ENCODE data around the gene IRF7. TPM values are rescaled to one million over a fixed set of nuclear protein-coding genes. Genes with fewer than 3 reads are reported as not detected.
A peak's percentile ranks its signal among the peaks of the same experiment; 100 is the strongest.

Gene IRF7
- total RNA-seq, 1 donor from 2014 or later, result 75.4 TPM

DNA sequence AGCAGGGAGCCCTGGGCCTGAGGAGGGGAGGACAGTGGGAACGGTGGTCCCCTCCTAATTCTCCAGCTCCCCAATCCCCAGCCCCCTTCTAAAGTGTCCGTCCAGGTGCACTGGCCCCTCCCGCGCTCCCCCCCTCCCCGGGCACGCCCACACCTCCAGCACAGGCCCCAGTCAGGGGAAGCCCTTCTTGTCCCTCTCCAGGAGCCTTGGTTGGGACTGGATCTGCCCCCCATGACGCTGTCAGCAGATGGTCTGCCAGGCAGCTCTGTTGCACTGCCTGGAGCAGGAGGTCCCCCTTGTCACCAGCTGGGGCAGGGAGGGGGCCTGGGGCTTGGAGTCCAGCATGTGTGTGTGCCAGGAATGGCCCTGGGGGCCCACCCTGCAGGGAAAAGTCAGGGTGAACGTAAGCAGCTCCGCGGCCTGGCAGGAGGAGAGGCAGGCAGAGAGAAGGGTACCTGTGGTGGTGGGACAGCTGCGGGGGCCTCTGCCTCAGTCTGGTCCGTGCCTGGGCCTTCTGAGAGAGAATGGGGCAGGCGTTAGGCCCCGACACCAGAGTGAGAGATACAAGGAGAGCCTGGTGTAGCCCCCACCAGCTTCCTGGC, 1.6 kb downstream of the IRF7 start:
- Histone ChIP-seq H3K27ac (ENCODE audit: low read depth, low read length) (no peak overlapping the region), H3K36me3 (ENCODE audit: insufficient read depth, low read length) (peaks cover 6% of the 10 kb centered on the region), H4K20me1 (ENCODE audit: insufficient read depth, low read length) (peaks cover 51% of the 10 kb centered on the region), H3K4me1 (ENCODE audit: insufficient read depth, low read length) (peaks cover 11% of the 10 kb centered on the region), H3K4me2 (ENCODE audit: low read length) (peak overlapping the region; percentile 99), H3K4me3 (ENCODE audit: insufficient read depth, low read depth, low read length) (no peak overlapping the region), H2AFZ (ENCODE audit: low read depth, low read length) (no peak overlapping the region), H3K9ac (ENCODE audit: low read length) (no peak overlapping the region), H3K27me3 (ENCODE audit: insufficient read depth, low read length) (no peaks in the 10 kb centered on the region), H3K9me3 (ENCODE audit: insufficient read depth, low read depth, low read length) (no peaks in the 10 kb centered on the region), H3K79me2 (ENCODE audit: insufficient read depth, low read length) (peaks cover 5% of the 10 kb centered on the region)
- H3K4me3 Mint-ChIP-seq (ENCODE audit: unreplicated experiment), result peak overlapping the region; percentile 81
- H3K4me1 Mint-ChIP-seq (ENCODE audit: low read depth, unreplicated experiment), result peaks cover 5% of the 10 kb centered on the region
- FAIRE-seq (no peak), DNase-seq (ENCODE audit: low read depth) (no peak)
- no peak for TF ChIP-seq EZH2 (IDR thresholded peaks at IDR 0.05; ENCODE audit: insufficient read depth, low read length)
- TF ChIP-seq, protein P1, sequence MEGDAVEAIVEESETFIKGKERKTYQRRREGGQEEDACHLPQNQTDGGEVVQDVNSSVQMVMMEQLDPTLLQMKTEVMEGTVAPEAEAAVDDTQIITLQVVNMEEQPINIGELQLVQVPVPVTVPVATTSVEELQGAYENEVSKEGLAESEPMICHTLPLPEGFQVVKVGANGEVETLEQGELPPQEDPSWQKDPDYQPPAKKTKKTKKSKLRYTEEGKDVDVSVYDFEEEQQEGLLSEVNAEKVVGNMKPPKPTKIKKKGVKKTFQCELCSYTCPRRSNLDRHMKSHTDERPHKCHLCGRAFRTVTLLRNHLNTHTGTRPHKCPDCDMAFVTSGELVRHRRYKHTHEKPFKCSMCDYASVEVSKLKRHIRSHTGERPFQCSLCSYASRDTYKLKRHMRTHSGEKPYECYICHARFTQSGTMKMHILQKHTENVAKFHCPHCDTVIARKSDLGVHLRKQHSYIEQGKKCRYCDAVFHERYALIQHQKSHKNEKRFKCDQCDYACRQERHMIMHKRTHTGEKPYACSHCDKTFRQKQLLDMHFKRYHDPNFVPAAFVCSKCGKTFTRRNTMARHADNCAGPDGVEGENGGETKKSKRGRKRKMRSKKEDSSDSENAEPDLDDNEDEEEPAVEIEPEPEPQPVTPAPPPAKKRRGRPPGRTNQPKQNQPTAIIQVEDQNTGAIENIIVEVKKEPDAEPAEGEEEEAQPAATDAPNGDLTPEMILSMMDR (IDR thresholded peaks at IDR 0.05; ENCODE audit: insufficient read depth, low read depth, low read length), result no peak
- no peaks in the 10 kb centered on the region for H3K27me3 Mint-ChIP-seq (ENCODE audit: low read depth, unreplicated experiment)
- peaks cover 10% of the 10 kb centered on the region for H3K36me3 Mint-ChIP-seq (ENCODE audit: low read depth, unreplicated experiment)
- H3K9me3 Mint-ChIP-seq (ENCODE audit: unreplicated experiment), result no peaks in the 10 kb centered on the region
- peak overlapping the region; percentile 91 for H3K27ac Mint-ChIP-seq (ENCODE audit: unreplicated experiment)

DNA sequence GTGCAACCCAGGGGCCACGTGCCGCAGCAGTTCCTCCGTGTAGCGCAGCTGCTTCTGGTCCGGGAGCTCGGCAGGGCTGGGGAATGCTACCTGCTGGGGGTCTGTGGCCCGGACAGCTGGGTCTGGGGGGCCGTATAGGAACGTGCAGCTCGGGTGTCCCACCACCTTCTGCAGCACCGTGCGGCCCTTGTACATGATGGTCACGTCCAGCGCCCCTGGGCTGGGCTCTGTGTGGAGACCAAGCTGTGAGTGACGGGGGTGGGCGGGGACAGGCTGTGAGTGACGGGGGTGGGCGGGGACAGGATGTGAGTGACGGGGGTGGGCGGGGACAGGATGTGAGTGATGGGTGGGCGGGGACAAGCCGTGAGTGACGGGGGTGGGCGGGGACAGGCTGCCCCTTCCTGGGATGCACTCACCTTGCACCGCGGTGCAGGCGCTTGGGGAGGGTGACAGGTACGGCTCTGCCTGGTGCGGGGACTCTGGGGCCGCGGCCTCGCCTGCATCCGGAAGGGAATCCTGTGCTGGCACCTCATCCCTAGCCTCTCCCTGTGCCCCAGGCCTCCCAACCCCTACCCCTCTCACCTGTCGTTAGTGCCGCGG, 2.3 kb downstream of the IRF7 start:
- Mint-ChIP-seq H3K27me3 (ENCODE audit: low read depth, unreplicated experiment) (no peaks in the 10 kb centered on the region), H3K36me3 (ENCODE audit: low read depth, unreplicated experiment) (peaks cover 12% of the 10 kb centered on the region), H3K9me3 (ENCODE audit: unreplicated experiment) (no peaks in the 10 kb centered on the region), H3K4me1 (ENCODE audit: low read depth, unreplicated experiment) (peaks cover 5% of the 10 kb centered on the region), H3K4me3 (ENCODE audit: unreplicated experiment) (no peak overlapping the region), H3K27ac (ENCODE audit: unreplicated experiment) (no peak overlapping the region)
- TF ChIP-seq, protein P1 (IDR thresholded peaks at IDR 0.05; ENCODE audit: insufficient read depth, low read depth, low read length), result no peak
- no peak for TF ChIP-seq EZH2 (IDR thresholded peaks at IDR 0.05; ENCODE audit: insufficient read depth, low read length)
- Histone ChIP-seq H3K4me3 (ENCODE audit: insufficient read depth, low read depth, low read length) (no peak overlapping the region), H3K4me2 (ENCODE audit: low read length) (no peak overlapping the region), H4K20me1 (ENCODE audit: insufficient read depth, low read length) (peaks cover 58% of the 10 kb centered on the region), H3K9ac (ENCODE audit: low read length) (no peak overlapping the region), H3K79me2 (ENCODE audit: insufficient read depth, low read length) (peaks cover 5% of the 10 kb centered on the region), H3K4me1 (ENCODE audit: insufficient read depth, low read length) (peaks cover 11% of the 10 kb centered on the region), H2AFZ (ENCODE audit: low read depth, low read length) (no peak overlapping the region), H3K36me3 (ENCODE audit: insufficient read depth, low read length) (peaks cover 6% of the 10 kb centered on the region), H3K9me3 (ENCODE audit: insufficient read depth, low read depth, low read length) (no peaks in the 10 kb centered on the region), H3K27ac (ENCODE audit: low read depth, low read length) (no peak overlapping the region), H3K27me3 (ENCODE audit: insufficient read depth, low read length) (no peaks in the 10 kb centered on the region)
- FAIRE-seq (no peak), DNase-seq (ENCODE audit: low read depth) (no peak)

DNA sequence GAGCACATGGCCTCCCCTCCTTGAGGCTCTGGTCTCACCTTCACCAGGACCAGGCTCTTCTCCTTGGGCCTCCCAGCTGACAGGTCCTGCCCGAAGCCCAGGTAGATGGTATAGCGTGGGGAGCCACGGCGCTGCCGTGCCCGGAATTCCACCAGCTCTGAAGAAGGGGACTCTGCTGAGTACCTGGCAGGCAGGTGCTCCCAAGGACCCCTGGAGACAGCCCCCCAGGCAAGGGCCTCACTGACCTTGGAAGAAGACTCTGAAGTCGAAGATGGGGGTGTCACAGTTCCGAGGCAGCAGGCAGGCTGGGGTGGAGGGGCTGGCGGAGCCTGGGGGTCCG, 2.8 kb downstream of the IRF7 start:
- Mint-ChIP-seq H3K9me3 (ENCODE audit: unreplicated experiment) (no peaks in the 10 kb centered on the region), H3K27me3 (ENCODE audit: low read depth, unreplicated experiment) (no peaks in the 10 kb centered on the region), H3K4me3 (ENCODE audit: unreplicated experiment) (no peak overlapping the region), H3K36me3 (ENCODE audit: low read depth, unreplicated experiment) (peaks cover 14% of the 10 kb centered on the region), H3K4me1 (ENCODE audit: low read depth, unreplicated experiment) (peaks cover 5% of the 10 kb centered on the region), H3K27ac (ENCODE audit: unreplicated experiment) (peak overlapping the region; percentile 47)
- no peak overlapping the region for H2AFZ ChIP-seq (ENCODE audit: low read depth, low read length)
- H3K79me2 ChIP-seq (ENCODE audit: insufficient read depth, low read length), result peaks cover 9% of the 10 kb centered on the region
- H3K27ac ChIP-seq (ENCODE audit: low read depth, low read length), result no peak overlapping the region
- no peaks in the 10 kb centered on the region for H3K9me3 ChIP-seq (ENCODE audit: insufficient read depth, low read depth, low read length)
- H3K4me2 ChIP-seq (ENCODE audit: low read length), result no peak overlapping the region
- H3K4me1 ChIP-seq (ENCODE audit: insufficient read depth, low read length), result peaks cover 11% of the 10 kb centered on the region
- FAIRE-seq, result no peak
- H3K4me3 ChIP-seq (ENCODE audit: insufficient read depth, low read depth, low read length), result no peak overlapping the region
- TF ChIP-seq, protein P1 (IDR thresholded peaks at IDR 0.05; ENCODE audit: insufficient read depth, low read depth, low read length), result no peak
- no peak for TF ChIP-seq EZH2 (IDR thresholded peaks at IDR 0.05; ENCODE audit: insufficient read depth, low read length)
- H3K9ac ChIP-seq (ENCODE audit: low read length), result no peak overlapping the region
- H4K20me1 ChIP-seq (ENCODE audit: insufficient read depth, low read length), result peaks cover 63% of the 10 kb centered on the region
- peaks cover 6% of the 10 kb centered on the region for H3K36me3 ChIP-seq (ENCODE audit: insufficient read depth, low read length)
- H3K27me3 ChIP-seq (ENCODE audit: insufficient read depth, low read length), result no peaks in the 10 kb centered on the region
- no peak for DNase-seq (ENCODE audit: low read depth)

Measured in astrocyte (in vitro differentiated cells and primary cell).